Caco-2 (cell line): Measurements from ENCODE around the gene CARNS1. TPM values are rescaled to one million over a fixed set of nuclear protein-coding genes. Genes with fewer than 3 reads are reported as not detected.

Experiments used
- BruUV-seq: library from RNA; stranded (reverse); fragments of 400-500 nt; replicated peaks from 2 replicates; lab custom pipeline; 2021; lab: Mats Ljungman, UMichigan
- CTCF ChIA-PET: fragments of 300-600 bp; sonication (Branson Sonifier 250); formaldehyde crosslinking; loops from one replicate; lab custom pipeline; 2022; ENCODE audit warnings: antibody characterized with exemption; lab: Charles Lee
- POLR2A ChIA-PET: fragments of 300-600 bp; sonication (Branson Sonifier 250); formaldehyde crosslinking; loops from one replicate; lab custom pipeline; 2022; ENCODE audit warnings: antibody characterized with exemption; lab: Charles Lee
- DNase-seq, 2 experiments: peaks; one replicate each; pipeline versions ENCODE4 v3.0.0 to v3.0.0-alpha.2; 2020 to 2022
- H3K27me3 ChIP-seq: replicated peaks from 2 replicates; pipeline ENCODE4 v1.6.0; 2011; ENCODE audit warnings: low read length; ENCODE audit not compliant: control insufficient read depth, insufficient read depth
- H3K36me3 ChIP-seq: 2 replicates; pipeline ENCODE4 v1.5.1; 2011; ENCODE audit warnings: low read length; ENCODE audit not compliant: control insufficient read depth, insufficient read depth
- H3K4me1 ChIP-seq: fragments of 250-450 bp; sonication (Bioruptor Pico); 2 replicates; pipeline ENCODE4 v1.5.1; 2020; ENCODE audit warnings: mild to moderate bottlenecking
- H3K4me3 ChIP-seq: 2 replicates; pipeline ENCODE4 v1.5.1; 2011; ENCODE audit warnings: low read depth, mild to moderate bottlenecking, control low read depth, low read length
- H3K9me3 ChIP-seq: fragments of 250-450 bp; sonication (Bioruptor Pico); 2 replicates; pipeline ENCODE4 v1.5.1; 2020; ENCODE audit warnings: mild to moderate bottlenecking, moderate library complexity
- H3K27ac Mint-ChIP-seq: one replicate; pipeline ENCODE4 v1.8.0; 2022; ENCODE audit warnings: mixed read lengths; ENCODE audit not compliant: unreplicated experiment
- H3K27me3 Mint-ChIP-seq: one replicate; pipeline ENCODE4 v1.8.0; 2022; ENCODE audit warnings: mixed read lengths; ENCODE audit not compliant: insufficient read depth, unreplicated experiment
- H3K36me3 Mint-ChIP-seq: one replicate; pipeline ENCODE4 v1.8.0; 2022; ENCODE audit warnings: mild to moderate bottlenecking, mixed read lengths; ENCODE audit not compliant: insufficient read depth, unreplicated experiment
- H3K4me1 Mint-ChIP-seq: one replicate; pipeline ENCODE4 v1.8.0; 2022; ENCODE audit warnings: low read depth, mixed read lengths; ENCODE audit not compliant: unreplicated experiment
- H3K4me3 Mint-ChIP-seq: one replicate; pipeline ENCODE4 v1.8.0; 2022; ENCODE audit warnings: mild to moderate bottlenecking, moderate library complexity, mixed read lengths; ENCODE audit not compliant: unreplicated experiment
- H3K9me3 Mint-ChIP-seq: one replicate; pipeline ENCODE4 v1.8.0; 2022; ENCODE audit warnings: mixed read lengths; ENCODE audit not compliant: unreplicated experiment
- intact Hi-C: fragments of 100-400 bp; cut with micrococcal nuclease; formaldehyde crosslinking; loops from one replicate; pipeline ENCODE4 v1.10.0; 2022; ENCODE audit not compliant: unreplicated experiment
- total RNA-seq: library from RNA; stranded (reverse); gene quantifications from 2 replicates; pipeline ENCODE4 v1.2.3, GENCODE V29; 2022
- TF ChIP-seq, protein P1 (sequence below), 2 experiments: fragments of 200-600 bp in 1 of 2; IDR thresholded peaks; 1 replicate in 1 of 2; 2 replicates in 1 of 2; pipeline versions ENCODE4 v1.5.1 to v1.8.0; 2011 to 2022; ENCODE audit warnings: antibody characterized with exemption in 1 of 2, control low read depth in 1 of 2, inconsistent platforms in 1 of 2, low read depth in 1 of 2, low read length in 1 of 2, mild to moderate bottlenecking in 1 of 2, moderate library complexity in 1 of 2; ENCODE audit not compliant: insufficient read depth in 1 of 2, severe bottlenecking in 1 of 2, unreplicated experiment in 1 of 2

The CARNS1 gene
- total RNA-seq, 1 experiment from 2014 or later: 0.09 TPM

DNA sequence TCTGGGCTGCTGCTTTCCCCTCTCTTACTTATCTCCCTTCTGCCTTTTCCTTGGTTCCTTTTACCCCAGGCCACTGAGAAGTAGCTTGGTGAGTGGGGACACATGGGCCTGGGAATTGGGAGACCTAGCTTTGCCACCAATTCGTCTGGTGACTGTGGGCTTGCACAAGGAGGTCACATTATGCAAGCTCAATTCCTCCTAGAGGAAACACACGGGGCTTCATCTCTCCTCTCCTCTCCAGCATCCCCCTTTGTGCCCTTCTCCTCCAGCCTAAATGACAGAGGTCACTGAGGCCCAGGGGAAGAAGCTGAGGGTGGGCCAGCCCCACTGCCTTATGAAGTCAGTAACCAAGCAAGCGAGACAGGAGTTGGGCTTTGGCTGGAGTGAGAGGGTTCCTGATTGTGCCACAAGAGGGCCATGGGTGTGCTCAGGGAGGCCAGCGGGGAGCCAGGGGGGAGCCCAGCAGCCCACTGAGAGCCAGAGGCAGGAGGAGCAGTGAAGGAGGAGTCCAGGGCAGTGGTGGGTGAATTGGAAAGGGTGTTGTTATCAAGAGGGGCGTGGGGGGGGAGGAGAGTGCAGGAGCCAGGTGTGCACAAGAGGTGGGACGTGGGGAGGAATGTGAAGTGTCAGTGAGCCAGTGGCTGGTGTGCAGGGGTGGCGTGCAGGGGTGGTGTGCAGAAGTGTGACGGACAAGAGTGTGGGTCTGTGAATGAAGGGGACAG lies 44.1 kb upstream of the CARNS1 start:
- DNase-seq: peak; percentile 68 to 69
- Histone ChIP-seq H3K4me3 (no peak overlapping the region; the same call in 1 of the 2 replicates), H3K4me1 (peaks cover 26% of the 10 kb centered on the region), H3K36me3 (no peaks in the 10 kb centered on the region), H3K9me3 (no peaks in the 10 kb centered on the region), H3K27me3 (no peaks in the 10 kb centered on the region)
- no peak overlapping the region for H3K27ac Mint-ChIP-seq
- TF ChIP-seq, protein P1, sequence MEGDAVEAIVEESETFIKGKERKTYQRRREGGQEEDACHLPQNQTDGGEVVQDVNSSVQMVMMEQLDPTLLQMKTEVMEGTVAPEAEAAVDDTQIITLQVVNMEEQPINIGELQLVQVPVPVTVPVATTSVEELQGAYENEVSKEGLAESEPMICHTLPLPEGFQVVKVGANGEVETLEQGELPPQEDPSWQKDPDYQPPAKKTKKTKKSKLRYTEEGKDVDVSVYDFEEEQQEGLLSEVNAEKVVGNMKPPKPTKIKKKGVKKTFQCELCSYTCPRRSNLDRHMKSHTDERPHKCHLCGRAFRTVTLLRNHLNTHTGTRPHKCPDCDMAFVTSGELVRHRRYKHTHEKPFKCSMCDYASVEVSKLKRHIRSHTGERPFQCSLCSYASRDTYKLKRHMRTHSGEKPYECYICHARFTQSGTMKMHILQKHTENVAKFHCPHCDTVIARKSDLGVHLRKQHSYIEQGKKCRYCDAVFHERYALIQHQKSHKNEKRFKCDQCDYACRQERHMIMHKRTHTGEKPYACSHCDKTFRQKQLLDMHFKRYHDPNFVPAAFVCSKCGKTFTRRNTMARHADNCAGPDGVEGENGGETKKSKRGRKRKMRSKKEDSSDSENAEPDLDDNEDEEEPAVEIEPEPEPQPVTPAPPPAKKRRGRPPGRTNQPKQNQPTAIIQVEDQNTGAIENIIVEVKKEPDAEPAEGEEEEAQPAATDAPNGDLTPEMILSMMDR (IDR thresholded peaks at IDR 0.05; ENCODE audit: insufficient read depth in 1 of 2, low read depth in 1 of 2, low read length in 1 of 2, severe bottlenecking in 1 of 2, unreplicated experiment in 1 of 2): peak; percentile 51 to 67
- BruUV-seq: TSS peak; percentile 23
- no peaks in the 10 kb centered on the region for H3K9me3 Mint-ChIP-seq
- POLR2A ChIA-PET: no interaction called here
- H3K36me3 Mint-ChIP-seq: peaks cover 8% of the 10 kb centered on the region
- CTCF ChIA-PET: interaction anchor here (1.1 to 21.4 kb wide), 6 partner anchors 10 to 26 kb away, joined by 4 to 775 read pairs (median 35); partner anchors contain the start of genes POLD4 and RAD9A
- intact Hi-C loops: no loop called here
- H3K4me1 Mint-ChIP-seq: no peaks in the 10 kb centered on the region
- H3K27me3 Mint-ChIP-seq: no peaks in the 10 kb centered on the region
- peak overlapping the region; percentile 95 for H3K4me3 Mint-ChIP-seq

DNA sequence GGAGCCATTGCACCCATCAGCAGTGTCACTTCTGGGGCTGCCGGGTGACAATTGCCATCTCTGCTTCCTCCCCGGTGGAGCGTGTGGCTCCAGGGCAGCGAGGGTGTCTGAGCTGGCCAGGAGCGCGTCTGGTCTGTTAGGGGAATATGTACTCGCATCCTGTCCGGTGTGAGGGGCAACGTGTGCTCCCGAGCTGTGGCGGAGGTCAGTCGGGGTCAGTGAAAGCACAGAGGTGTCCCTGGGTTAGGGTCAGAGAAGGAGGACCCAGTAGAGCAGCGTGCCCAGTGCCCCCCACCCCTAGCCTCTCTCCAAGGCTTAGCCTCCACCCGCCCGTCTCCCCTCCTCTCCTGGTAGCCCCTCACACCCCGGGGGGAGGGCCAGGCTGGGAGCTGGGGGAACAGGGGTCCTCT lies 43.6 kb upstream of the CARNS1 start:
- CTCF ChIA-PET: interaction anchor here (1.6 to 21.4 kb wide), 4 partner anchors 11 to 26 kb away, joined by 4 to 775 read pairs (median 62); partner anchors contain the start of genes POLD4 and RAD9A
- POLR2A ChIA-PET: no interaction called here
- H3K4me3 ChIP-seq: peak overlapping the region; percentile 86
- H3K36me3 ChIP-seq: no peaks in the 10 kb centered on the region
- TF ChIP-seq, protein P1 (IDR thresholded peaks at IDR 0.05; ENCODE audit: insufficient read depth in 1 of 2, low read depth in 1 of 2, low read length in 1 of 2, severe bottlenecking in 1 of 2, unreplicated experiment in 1 of 2): no peak
- H3K9me3 Mint-ChIP-seq: no peaks in the 10 kb centered on the region
- peaks cover 26% of the 10 kb centered on the region for H3K4me1 ChIP-seq
- no peaks in the 10 kb centered on the region for H3K27me3 Mint-ChIP-seq
- BruUV-seq: no TSS peak
- no peak for DNase-seq
- H3K27ac Mint-ChIP-seq: no peak overlapping the region
- intact Hi-C loops: no loop called here
- no peaks in the 10 kb centered on the region for H3K4me1 Mint-ChIP-seq
- H3K27me3 ChIP-seq: no peaks in the 10 kb centered on the region
- H3K4me3 Mint-ChIP-seq: peak overlapping the region; percentile 95
- H3K9me3 ChIP-seq: no peaks in the 10 kb centered on the region
- peaks cover 8% of the 10 kb centered on the region for H3K36me3 Mint-ChIP-seq

DNA sequence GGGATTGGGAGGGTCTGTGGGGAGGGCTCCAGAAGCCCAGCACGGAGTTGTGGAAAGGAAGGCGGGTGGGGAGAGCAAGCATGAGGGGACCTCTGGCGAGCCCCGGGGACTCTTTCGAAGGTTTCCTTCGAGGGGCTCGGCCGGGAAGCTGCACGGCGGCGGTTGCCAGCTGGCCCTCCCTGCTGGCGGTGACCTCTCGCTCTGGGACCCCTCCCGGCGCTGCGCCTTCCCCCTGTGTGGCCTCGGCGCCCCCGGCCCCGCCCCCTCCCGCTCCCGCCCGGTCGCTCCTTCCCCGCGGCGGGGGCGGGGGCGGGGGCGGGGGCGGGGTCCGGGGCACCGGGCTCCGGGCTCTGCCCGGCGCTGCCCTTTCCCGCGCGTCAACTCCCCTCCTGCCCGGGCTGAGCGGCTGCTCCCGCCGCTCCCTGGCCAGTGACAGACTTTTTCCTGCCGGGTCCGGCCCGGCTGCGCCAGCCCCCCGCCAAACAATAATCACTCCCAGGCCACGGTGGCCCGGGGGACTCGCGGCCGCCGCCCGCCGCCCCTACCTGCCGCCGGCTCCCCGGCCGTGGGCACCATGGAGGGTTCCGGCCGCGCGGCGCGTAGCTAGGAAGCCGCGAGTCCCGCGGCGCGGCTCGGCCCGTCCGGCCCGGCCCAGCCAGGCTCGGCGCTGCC lies 43.0 kb upstream of the CARNS1 start:
- intact Hi-C loops: no loop called here
- Mint-ChIP-seq H3K9me3 (no peaks in the 10 kb centered on the region), H3K4me1 (no peaks in the 10 kb centered on the region), H3K4me3 (peak overlapping the region; percentile 95), H3K36me3 (peaks cover 8% of the 10 kb centered on the region), H3K27ac (no peak overlapping the region), H3K27me3 (no peaks in the 10 kb centered on the region)
- ChIA-PET CTCF (interaction anchor here (0.7 to 21.4 kb wide), 8 partner anchors 10 to 55 kb away, joined by 4 to 775 read pairs (median 8); partner anchors contain the start of genes POLD4 and RAD9A), POLR2A (interaction anchor here (0.6 to 1.9 kb wide), 2 partner anchors 19 to 70 kb away, joined by 3 to 31 read pairs; partner anchors contain the start of gene POLD4)
- peak in 1 of 2 experiments; percentile 61 for DNase-seq
- Histone ChIP-seq H3K4me1 (peaks cover 26% of the 10 kb centered on the region), H3K4me3 (peak overlapping the region; percentile 86), H3K9me3 (no peaks in the 10 kb centered on the region), H3K27me3 (no peaks in the 10 kb centered on the region), H3K36me3 (no peaks in the 10 kb centered on the region)
- TF ChIP-seq, protein P1 (IDR thresholded peaks at IDR 0.05; ENCODE audit: insufficient read depth in 1 of 2, low read depth in 1 of 2, low read length in 1 of 2, severe bottlenecking in 1 of 2, unreplicated experiment in 1 of 2): no peak
- BruUV-seq: no TSS peak
